NCI-H748 (cell line): ENCODE results near the gene ADGRD1.

ENCODE experiments used
- DNase-seq: peaks from one replicate; lab custom pipeline; 2025; ENCODE audit not compliant: unreplicated experiment; lab: John Stamatoyannopoulos, UW

Gene ADGRD1

GRCh38 chr12:131085816-131086591, 132.3 kb downstream of the ADGRD1 start:
- DNase-seq: no peak

GRCh38 chr12:131087302-131087818, 133.7 kb downstream of the ADGRD1 start:
- no peak for DNase-seq

DNA sequence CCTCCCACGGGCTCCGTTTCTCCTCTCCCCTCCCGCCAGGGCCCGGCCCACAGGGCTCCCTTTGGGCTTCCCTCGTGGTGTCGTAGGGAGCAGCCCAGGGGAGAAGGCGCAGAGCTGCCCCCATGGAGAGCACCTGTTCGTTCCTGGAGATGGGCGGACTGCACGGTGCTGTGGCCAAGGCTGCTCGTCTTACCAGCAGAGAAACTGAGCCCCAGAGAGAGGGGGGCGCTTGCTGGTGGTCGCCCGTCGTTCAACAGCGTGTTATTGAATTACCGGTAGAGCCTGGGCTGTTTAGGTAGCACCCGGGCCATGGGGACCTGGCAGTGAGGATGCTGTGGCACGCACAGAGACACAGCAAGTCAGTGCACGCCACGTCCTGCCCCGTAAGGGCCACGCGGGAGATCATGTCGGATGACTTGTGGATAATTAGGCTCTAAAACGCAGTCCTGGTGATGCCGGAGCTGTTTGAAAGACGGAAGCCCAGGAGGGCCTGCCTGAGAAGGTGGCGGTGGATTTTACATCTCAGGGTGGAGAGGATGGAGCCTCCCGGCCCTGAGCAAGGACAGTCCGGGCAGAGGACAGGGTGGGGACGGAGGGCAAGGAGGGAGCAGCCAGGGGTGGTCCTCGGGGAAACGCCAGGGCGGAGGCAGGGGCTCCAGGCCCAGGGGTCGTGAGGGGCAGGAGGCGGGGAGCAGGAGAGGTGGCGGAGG, 134.4 kb downstream of the ADGRD1 start:
- no peak for DNase-seq

GRCh38 chr12:131088701-131089530, 135.2 kb downstream of the ADGRD1 start:
- no peak for DNase-seq

DNA sequence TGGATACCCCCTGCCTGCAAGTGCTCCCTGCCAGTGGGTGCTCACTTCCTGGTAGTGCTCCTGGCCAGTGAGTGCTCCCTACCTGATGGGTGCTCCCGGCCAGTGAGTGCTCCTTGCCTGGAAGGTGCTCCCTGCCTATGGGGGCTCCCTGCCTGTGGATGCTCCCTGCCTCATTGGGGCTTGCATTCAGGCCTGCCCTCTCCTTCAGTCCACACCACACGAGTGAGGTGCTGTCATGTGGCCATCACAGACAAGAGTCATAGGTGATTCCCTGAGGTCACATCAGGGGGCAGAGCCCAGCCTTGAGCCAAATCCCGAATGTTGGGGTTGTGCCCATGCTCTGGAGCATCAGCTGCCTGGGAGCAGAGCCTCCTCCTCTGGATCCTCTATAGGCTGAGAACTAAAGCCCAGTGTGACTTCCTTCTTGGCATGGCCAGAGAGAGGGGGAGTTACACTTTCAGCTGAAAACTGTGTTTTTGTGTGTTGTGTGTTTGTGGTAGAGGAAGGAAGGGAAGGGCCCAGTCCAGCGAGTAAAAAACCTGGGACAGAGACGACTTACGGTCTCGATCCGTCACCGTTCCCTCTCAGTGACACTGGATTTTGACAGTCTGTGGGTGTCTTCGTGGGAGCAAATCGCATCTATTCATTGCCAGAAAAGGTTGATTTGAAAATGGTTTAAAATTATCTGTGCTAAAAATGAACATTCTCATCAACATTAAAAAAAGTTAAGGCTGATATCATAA, 136.0 kb downstream of the ADGRD1 start:
- DNase-seq: no peak

DNA sequence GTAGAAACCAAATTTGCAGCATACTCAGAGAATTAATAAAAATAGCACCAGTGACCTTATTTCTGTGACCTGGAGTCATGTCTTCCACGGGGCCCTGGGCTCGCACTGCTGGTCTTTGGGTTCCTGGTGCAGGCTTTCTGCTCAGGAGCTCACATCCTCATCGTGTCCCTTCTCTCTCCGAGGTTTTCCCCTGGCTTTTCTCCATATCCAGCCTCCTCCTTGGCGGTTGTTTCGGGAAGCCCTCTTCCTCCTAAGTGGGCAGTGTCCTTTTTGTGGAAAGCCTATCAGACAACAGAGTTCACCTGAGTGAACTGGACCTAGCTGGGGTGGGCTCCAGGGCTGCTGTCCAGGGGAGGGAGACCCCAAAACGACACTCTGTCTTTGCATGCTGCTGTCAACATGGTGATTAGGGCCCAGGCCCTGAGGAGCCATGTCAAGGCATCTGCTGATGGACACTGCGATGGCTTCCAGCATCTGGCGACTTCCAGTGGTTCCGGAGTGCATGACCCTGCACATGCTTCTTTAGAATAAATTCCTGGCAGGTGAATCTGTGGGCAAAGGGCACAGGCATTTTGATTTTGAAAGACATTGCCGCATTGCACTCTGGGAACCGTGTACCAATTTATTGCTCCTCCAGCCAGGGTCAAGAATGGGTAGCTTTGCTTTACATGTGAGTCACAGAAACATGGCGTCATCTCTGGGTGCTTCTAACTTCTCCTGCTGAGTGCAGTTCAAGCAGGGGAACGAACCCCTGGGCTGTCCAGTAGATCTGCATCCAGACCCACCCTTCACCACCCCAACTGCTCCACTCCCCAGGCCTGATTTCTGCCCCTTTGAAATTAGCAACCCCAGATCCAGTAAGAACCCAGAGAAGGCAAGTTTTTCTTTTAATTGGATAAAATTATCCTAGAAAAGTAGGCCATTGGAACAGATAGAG, 136.8 kb downstream of the ADGRD1 start:
- DNase-seq: no peak

DNA sequence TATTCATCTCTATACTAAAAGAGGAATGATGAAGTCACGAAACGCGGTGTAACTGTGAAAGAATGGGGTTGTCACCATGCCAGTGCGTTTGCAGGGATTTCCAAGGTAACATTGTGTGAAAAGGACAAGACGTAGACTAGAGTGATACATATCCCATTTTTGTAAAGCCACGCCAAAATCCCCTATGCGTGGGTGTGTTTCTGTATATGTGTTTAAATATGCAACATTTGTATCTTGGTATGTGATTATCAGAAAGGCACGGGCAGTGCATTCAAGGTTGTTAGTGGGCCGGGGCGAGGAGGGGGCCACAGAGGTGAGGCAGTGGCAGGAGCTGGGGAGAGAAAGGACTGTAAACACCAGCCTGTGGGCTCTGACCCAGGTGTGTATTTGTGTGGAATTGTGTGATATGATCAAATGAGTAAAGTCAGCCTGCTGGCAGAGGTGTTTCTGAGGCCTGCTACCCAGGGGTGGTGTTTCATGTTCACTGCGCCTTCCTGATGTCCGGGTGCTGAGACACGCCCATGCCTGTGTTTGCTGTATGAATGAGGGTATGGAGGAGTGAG, 137.8 kb downstream of the ADGRD1 start:
- DNase-seq: no peak

DNA sequence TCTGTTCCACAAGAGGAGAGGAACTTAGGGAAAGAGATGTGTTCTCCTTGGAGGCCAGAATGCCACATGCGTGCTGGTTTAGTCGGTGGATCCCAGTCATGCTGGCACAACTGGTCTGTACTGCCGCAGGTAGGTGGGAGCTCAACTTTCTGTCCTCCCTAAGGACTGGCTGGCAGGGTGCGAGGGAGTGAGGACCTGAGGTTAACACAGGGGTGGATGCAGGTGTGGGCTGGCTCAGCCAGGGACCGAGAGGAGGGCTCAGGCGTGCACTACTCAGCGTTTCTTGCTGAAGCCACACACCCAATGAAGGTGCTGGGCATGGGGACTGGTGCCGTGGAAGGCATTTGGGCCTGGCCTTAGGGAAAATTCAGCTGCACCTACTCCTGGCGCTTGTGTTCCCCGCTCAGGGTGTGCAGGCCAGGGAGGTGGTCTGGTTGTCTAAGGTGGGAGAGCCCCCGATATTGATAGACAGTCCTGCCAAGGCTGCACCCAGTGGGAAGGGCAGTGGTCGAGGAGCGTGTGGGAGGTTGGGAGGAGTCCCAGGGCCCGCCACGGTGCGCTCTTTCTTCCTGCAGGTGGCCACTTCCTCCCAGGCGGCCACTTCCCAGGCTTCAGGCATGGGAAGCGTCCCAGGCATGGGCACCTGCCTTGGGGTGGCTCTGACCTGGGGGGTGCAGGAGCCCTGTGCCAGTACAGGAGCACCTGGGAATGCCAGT, 138.4 kb downstream of the ADGRD1 start:
- no peak for DNase-seq

GRCh38 chr12:131092901-131093603, 139.3 kb downstream of the ADGRD1 start:
- no peak for DNase-seq

GRCh38 chr12:131093604-131093955, 139.9 kb downstream of the ADGRD1 start:
- DNase-seq: no peak

GRCh38 chr12:131093971-131094830, 140.5 kb downstream of the ADGRD1 start:
- DNase-seq: no peak

GRCh38 chr12:131094831-131095805, 141.4 kb downstream of the ADGRD1 start:
- no peak for DNase-seq

- DNase-seq: no peak
These were observed 142.3 kb downstream of the ADGRD1 start for GRCh38 chr12:131095826-131096680.

DNA sequence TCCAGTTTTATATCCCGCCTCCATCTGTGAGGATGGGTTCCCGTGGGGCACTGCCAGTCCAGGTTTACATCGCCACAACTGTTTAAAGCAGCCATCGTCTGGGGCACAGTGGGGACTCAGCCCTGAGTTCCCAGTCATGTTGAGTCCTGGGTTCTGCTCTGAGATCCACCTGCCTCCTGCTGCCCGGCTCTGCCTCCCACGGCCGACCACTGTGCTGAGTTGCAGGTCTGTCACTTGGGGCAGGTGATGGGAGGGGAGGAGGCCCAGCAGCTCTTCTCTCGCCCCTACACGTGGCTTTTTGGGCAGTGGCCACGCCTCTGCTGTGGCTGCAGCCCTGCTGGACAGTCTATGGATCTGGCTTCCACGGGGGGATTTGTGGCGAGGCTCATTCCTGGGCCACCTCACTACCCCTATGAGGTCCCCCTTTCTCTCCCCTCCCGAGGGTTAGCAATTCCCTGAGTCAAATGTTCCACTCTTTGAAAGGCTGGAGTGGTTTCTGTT, 143.0 kb downstream of the ADGRD1 start:
- DNase-seq: no peak
